ENCODE results near the gene SVIL.
"Not testable (repeated sequence)": the region's sequence is repeated elsewhere in the genome, so short reads cannot be mapped to it uniquely, and the experiment has no call there.

The SVIL gene

GRCh38 chr10:29487032-29487883, 147.5 kb downstream of the SVIL start:
- DNase-seq (ENCODE audit: low read depth, low spot score) = not testable (repeated sequence)

- DNase-seq (ENCODE audit: low read depth, low spot score) = no peak
Observed at GRCh38 chr10:29486433-29486832, 148.3 kb downstream of the SVIL start.

- not testable (repeated sequence) for DNase-seq (ENCODE audit: low read depth, low spot score)
Observed at GRCh38 chr10:29484677-29485076, 150.1 kb downstream of the SVIL start.

- DNase-seq (ENCODE audit: low read depth, low spot score) = no peak
Observed at GRCh38 chr10:29482591-29483431, 152.0 kb downstream of the SVIL start.

GRCh38 chr10:29481906-29482440, 152.8 kb downstream of the SVIL start:
- no peak for DNase-seq (ENCODE audit: low read depth, low spot score)

GRCh38 chr10:29479981-29480954, 154.5 kb downstream of the SVIL start:
- no peak for DNase-seq (ENCODE audit: low read depth, low spot score)

GRCh38 chr10:29479081-29479925, 155.5 kb downstream of the SVIL start:
- no peak for DNase-seq (ENCODE audit: low read depth, low spot score)

- no peak for DNase-seq (ENCODE audit: low read depth, low spot score)
Observed at GRCh38 chr10:29473406-29474100, 161.2 kb downstream of the SVIL start.

GRCh38 chr10:29473087-29473356, 161.7 kb downstream of the SVIL start:
- DNase-seq (ENCODE audit: low read depth, low spot score) = no peak

GRCh38 chr10:29472301-29473086, 162.3 kb downstream of the SVIL start:
- no peak for DNase-seq (ENCODE audit: low read depth, low spot score)

GRCh38 chr10:29471544-29471859, 163.3 kb downstream of the SVIL start:
- DNase-seq (ENCODE audit: low read depth, low spot score) = no peak

- DNase-seq (ENCODE audit: low read depth, low spot score) = no peak
Observed at GRCh38 chr10:29470843-29471543, 163.8 kb downstream of the SVIL start.

GRCh38 chr10:29470355-29470705, 164.4 kb downstream of the SVIL start:
- no peak for DNase-seq (ENCODE audit: low read depth, low spot score)

- no peak for DNase-seq (ENCODE audit: low read depth, low spot score)
Observed at GRCh38 chr10:29469481-29470354, 165.1 kb downstream of the SVIL start.

- DNase-seq (ENCODE audit: low read depth, low spot score) = no peak
Observed at GRCh38 chr10:29465384-29465783, 169.4 kb downstream of the SVIL start.

GRCh38 chr10:29464671-29465171, 170.1 kb downstream of the SVIL start:
- DNase-seq (ENCODE audit: low read depth, low spot score) = not testable (repeated sequence)

- no peak for DNase-seq (ENCODE audit: low read depth, low spot score)
Observed at GRCh38 chr10:29461042-29461441, 173.7 kb downstream of the SVIL start.

- DNase-seq (ENCODE audit: low read depth, low spot score) = not testable (repeated sequence)
Observed at GRCh38 chr10:29458190-29458589, 176.6 kb downstream of the SVIL start.
